Activated CD4-positive, alpha-beta T cell treated with anti-CD3 and anti-CD28 coated beads for 24 hours (primary cell): ENCODE data around the gene AKT2.
"Not testable (repeated sequence)": the region's sequence is repeated elsewhere in the genome, so short reads cannot be mapped to it uniquely, and the experiment has no call there.

Experiments used
- DNase-seq, 2 donors: peaks; one replicate each; pipeline ENCODE4 v3.0.0-alpha.2; 2020; ENCODE audit warnings: low read depth in 2 of 2

The AKT2 gene

GRCh38 chr19:40219029-40219428 is 66.1 kb downstream of the AKT2 start:
- DNase-seq = not testable (repeated sequence)

DNA sequence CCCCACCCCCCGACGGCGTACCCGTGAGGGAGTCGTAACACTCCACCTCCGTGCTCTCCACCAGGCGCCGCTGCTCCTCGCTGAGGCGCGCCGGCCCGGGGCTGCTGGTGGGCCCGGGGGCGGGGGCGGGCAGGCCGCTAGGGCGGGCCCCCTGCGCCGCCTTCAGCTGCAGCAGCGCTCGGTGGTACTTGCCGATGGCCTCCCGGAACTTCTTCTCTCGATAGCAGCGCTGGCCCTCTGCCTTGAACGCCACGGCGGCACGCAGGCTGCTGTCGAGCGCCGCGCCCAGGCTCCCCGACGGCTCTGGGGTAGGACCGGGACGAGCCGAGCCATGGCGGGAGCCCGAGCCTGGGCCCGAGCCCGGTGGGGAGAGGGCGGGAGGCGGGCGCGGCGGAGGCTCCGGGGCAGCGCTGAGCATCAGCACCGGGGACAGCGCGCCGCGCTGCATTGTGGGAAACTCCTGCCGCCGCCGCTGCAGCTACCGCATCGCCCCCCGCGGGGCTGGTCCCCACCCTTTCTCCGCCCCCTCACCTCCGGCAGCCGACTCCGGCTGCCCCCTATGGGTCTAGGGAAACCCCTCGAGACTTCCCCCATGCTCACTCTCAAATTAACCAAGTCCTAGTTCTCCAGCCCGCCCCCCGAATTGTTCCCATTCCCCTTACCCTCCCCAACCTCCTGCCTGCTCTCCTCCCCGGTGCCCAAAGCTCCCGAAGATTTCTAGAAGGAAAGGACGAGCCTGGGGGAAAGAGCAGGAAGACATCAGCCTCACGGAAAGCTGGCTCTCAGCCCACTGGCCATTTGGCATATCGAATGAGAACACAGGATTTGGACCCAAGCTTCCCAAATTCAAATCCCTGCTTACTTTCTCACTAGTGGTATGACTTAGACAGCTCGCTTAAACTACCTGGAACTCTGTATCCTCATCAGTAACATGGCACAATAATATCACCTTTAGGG is 66.9 kb downstream of the AKT2 start, which contains the start of gene TTC9B:
TTC9B (minus strand) TSS at position 451 of the 957 bp plus-strand sequence; CDS start at position 448, 3 bp downstream.
- DNase-seq = peak in 1 of 2 donors; percentile 29

DNA sequence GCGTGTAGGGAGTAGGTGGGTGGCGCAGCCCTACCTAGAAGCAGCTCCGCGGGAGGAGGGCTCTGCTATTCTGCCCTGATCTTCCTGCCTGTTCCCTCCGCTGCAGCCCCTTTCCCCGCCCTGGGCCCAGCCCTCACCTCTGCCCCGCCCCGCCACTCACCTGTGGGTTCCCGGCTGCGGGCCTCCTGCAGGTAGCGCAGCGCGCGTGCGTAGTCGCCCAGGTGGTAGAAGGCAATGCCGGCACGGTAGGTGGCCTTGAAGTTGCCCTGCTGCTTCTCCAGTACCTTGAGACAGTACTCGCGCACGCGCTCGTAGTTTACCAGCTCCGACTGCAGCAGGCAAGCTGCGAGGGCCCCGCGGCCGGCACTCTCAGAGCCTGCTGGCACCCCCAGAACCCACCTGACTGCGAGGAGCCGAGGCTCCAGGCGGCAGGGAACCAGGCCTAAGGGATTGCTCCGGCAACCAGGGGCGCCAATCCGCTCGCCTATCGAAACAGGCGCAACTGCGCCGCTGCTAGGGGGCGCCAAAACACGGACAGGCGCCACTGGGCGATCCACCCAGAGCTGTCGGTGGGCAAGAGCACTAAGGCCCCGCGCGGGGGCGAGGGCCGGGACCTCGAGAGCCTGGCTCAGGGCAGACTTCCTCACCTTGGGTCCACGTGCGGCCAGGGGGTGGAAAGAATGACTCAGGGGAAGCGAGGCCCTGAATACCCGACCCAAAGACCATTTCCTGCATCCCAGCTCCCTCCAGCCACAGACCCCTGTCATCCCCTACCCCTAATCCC is 67.9 kb downstream of the AKT2 start:
- DNase-seq = no peak

GRCh38 chr19:40216777-40217026 is 68.4 kb downstream of the AKT2 start:
- no peak for DNase-seq

DNA sequence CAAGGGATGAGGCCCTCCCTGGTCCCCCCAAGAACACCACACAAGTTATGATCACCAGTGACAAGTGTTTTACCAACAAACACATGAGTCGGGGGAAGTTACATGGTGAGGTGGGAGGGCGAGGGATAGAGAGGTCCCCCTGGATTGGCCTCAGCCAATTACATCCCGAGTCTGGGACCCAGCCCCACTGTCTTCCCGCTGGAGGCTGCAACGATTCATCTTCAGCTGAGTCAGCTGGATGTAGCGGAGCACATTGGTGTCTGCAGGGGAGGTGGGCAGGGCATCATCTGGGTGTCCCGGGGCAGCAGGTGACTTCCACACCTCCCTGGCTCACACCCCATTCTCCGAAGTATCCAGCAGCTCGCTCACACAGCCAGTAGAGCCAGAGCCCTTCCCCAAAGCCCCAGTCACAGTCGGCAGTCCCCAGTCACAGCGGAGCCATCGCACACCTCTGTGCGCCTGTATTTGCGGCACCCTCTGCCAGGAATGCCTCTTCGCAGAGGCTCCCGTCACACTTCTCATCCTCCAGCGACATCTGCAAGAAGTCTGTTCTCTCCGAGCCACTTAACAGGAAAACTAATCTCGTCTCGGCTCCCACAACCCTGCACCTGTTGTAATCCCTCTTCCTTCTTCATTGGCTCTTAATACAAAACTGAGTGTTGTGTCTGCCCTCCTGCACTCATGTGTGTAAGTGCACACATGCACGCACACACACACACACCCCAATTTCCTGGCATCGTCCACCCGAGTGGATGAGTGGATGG is 69.0 kb downstream of the AKT2 start:
- no peak for DNase-seq

DNA sequence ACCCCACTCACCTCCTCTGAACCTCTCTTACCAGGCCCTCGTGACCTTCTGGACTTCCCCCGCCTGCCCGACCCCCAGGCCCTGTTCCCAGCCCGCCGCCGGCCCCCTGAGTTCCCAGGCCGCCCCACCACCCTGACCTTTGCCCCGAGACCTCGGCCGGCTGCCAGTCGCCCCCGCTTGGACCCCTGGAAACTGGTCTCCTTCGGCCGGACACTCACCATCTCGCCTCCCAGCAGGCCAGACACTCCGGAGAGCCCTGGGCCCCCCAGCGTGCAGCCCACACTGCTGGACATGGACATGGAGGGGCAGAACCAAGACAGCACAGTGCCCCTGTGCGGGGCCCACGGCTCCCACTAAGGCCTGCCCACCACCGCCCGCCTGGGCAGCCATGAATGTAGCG is 70.2 kb downstream of the AKT2 start:
- DNase-seq = no peak

DNA sequence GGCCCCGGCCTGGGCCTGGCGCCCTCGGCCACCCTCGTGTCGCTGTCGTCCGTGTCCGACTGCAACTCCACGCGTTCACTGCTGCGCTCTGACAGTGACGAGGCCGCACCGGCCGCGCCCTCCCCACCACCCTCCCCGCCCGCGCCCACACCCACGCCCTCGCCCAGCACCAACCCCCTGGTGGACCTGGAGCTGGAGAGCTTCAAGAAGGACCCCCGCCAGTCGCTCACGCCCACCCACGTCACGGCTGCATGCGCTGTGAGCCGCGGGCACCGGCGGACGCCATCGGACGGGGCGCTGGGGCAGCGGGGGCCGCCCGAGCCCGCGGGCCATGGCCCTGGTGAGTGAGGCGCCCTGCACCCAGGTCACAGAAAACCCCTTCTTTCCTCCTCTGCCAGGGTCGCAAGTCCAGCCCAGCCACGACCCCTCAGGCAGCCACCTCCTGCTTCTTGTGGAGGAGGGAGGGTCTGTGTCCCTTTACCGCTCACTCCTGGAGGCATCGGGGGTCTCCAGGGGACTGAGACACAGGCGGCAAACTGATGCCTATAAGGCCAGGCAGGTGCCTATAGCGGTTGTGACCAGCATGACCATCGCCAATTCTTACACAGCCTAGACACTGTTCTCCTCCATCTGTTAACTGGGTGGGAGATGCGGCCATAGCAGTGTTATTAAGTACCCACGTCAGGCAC is 71.1 kb downstream of the AKT2 start:
- no peak for DNase-seq

- no peak for DNase-seq
Measured at GRCh38 chr19:40213251-40213829, 71.8 kb downstream of the AKT2 start.

- DNase-seq = no peak
Measured at GRCh38 chr19:40210889-40211288, 74.3 kb downstream of the AKT2 start.

DNA sequence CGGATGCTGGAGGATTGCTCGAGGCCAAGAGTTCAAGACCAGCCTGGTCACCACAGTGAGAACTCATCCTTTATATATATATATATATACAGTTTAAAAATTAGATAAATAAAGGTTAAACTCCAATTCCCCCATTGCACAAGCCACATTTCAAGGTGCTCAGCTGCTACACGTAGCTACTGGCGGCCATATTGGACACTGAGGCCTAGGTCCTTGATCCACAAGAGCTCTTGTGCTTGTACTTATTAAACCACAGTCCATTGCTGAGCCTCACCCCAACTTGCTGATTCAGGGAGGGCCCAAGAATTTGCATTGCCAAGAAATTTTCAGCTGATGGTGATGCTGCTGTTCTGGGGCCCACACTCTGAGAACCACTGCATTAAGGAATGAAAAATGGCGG is 76.5 kb downstream of the AKT2 start:
- no peak for DNase-seq

DNA sequence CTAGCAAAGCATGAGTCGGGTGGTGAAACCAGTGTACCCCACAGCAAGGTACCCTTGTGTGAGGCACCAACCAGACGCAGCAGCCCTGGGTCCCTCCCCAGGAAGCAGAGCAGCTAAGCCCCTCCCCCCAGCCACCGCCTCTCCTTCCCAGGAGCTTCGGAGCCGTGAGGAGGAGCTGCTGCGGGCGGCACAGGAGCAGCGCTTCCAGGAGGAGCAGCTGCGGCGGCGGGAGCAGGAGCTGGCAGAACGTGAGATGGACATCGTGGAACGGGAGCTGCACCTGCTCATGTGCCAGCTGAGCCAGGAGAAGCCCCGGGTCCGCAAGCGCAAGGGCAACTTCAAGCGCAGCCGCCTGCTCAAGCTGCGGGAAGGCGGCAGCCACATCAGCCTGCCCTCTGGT is 79.4 kb downstream of the AKT2 start:
- DNase-seq = no peak

- DNase-seq = no peak
Measured at GRCh38 chr19:40204381-40204780, 80.8 kb downstream of the AKT2 start.

DNA sequence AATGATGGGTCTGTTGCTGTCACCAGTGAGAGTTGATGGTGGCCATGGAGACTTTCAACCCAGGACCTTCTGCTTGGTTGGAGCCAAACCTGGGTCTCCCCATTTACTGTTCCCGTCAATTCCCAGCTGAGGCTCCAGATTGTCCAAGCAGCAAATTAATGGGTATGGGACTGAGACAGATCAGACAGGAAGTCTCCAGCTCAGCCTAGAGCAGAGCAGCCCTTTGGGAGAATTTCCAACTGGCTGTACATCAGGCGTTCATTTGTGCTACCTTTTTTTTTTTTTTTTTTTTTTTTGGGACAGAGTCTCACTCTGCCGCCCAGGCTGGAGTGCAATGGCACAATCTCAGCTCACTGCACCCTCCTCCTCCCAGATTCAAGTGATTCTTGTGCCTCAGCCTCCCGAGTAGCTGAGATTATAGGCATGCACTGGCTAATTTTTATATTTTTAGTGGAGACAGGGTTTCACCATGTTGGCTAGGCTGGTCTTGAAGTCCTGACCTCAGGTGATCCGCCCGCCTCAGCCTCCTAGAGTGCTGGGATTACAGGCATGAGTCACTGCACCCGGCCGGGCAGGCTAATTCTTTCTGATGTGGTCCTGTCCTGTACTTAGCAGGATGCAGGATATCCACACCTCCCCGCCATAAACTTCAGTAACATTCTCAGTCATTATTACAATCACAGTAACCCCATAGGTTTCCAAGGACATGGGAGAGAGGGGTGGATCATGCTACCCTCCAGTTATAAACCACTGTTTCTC is 84.6 kb downstream of the AKT2 start:
- no peak for DNase-seq

DNA sequence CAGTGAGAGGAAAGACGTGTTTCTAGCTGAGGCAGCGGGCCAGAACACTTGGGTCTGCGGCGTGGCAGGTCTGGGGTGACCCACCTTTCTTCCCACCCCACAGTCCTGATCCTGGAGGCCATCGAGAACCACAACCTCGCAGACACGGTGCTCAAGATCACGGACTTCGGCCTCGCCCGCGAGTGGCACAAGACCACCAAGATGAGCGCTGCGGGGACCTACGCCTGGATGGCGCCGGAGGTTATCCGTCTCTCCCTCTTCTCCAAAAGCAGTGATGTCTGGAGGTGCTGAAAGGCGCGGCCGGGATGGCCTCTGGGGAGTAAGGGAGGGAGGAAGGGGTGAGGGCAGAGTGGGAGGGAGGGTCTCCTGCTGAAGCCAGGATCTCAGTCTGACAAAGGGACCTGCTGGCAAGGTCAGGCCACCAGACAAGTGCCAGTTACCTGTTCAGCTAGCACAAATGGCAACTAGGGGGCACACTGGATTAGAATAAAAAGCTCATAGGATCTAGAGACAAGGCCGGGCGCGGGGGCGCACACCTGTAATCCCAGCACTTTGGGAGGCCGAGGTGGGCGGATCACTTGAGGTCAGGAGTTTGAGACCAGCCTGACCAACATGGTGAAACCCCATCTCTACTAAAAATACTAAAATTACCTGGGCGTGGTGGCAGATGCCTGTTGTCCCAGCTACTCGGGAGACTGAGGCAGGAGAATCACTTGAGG is 86.7 kb downstream of the AKT2 start:
- DNase-seq = no peak

- no peak for DNase-seq
Measured at GRCh38 chr19:40193587-40193849, 91.6 kb downstream of the AKT2 start.

GRCh38 chr19:40192758-40193586 is 92.2 kb downstream of the AKT2 start:
- DNase-seq = no peak

- no peak for DNase-seq
Measured at GRCh38 chr19:40191836-40192646, 93.1 kb downstream of the AKT2 start.
